RKO (cell line): ENCODE data around the gene MCM3.
A peak's percentile ranks its signal among the peaks of the same experiment; 100 is the strongest.

ENCODE experiments used
- DNase-seq: peaks from one replicate; pipeline ENCODE4 v3.0.0-alpha.2; 2016; ENCODE audit warnings: low spot score

The MCM3 gene

DNA sequence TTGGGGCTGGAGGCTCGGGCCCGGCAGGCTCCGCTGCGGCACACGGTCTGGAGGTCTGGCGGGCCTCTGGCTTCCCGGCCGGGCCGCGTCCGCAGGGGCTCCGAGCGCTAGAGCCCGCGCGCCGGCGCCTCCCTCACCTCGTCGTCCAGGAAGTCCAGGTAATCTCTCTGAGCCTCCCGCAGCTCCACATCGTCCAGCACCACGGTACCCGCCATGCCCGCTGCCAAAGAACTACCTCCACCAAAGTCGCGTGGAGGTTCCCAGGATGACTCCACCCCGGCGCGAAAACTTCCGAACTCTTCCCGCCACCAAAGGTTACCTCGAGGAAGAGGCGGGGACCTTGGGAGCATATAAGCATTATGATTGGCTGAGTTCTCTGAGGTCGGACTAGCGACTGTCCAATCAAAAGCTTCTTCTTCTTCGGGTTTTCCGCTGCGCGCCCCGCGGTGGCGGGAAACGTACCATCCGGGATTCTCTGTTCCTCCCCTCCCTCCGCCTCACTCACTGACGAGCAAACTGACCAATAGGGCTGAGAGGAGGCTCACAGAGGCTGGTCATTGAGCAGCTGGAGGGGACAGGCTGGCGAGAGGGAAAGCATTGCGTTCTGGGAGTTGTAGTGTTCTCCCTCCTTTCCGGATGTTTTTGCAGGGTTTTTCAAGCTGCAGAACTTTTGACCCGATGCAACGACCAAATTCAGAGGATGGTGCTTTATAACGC lies at the start of gene MCM3:
TSS of gene MCM3 (minus strand) at position 283 of the 717 bp plus-strand sequence. CDS start at position 215, 68 bp downstream.
- DNase-seq, result peak; percentile 100

DNA sequence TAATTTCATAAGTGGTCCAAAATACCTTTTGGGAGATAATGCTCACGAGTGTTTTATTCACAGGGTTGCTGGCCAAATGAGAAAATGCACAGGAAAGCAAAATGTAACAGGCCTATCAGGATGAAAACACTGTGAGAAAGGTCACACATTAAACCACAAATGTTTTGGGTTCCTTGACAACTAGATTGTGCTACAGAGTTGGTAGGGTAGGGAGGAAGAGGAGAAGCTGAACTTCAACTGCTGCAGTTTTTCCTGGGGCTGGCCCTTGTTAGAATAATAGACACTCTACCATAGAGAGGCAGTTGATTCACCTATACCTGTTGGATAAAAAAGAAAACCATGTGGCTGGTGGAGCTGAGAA lies 49.3 kb upstream of the MCM3 start:
- DNase-seq, result no peak

DNA sequence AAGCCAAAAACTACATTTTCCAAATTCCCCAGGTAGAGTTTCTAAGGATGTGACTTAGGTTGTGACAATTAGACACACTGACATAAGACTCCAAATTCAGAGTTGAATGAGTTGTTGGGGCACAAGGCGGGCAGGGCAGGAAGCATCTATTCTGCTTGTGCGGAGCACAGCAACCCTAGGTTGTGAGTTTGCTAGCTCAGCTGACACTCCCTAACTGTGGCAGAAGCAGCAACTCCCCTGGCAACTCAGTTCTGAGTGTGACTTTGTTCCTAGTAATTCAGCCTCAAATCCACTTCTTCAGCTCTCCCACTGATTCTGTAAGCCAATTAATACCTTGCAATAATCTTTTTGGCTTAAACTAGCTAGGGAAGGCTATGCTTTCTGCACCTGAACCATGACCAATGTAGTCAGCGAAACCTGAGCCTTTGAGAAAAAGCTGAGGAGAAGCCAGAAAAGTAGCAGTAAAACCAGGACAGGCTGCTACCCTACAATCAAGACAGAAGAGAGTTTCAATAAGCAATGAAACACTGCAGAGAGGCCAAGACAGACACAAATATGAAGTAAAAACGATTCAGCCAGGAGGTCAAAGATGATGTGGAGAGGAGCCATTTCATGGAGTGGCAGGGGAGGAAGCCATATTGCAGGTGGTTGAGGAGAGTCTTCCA lies 47.4 kb upstream of the MCM3 start:
- DNase-seq, result no peak

DNA sequence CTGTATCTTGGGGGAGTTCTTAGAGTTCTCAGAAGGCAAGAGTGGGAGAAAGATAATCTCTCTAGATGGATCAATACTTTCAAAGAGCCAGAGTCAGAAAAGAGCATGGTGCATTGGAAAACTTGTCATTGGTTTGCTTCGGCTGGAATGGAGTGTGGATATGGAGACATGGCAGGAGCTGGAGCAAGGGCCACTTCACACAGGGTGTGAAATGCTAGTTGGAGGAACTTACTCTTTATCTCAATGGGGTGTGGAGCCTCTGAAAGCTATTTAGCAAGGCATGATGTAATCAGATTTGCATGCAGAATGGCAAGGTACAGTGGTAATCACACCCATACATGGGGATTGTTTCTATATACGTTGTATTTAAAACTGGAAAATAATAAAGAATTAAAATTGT lies 45.9 kb upstream of the MCM3 start:
- no peak for DNase-seq

DNA sequence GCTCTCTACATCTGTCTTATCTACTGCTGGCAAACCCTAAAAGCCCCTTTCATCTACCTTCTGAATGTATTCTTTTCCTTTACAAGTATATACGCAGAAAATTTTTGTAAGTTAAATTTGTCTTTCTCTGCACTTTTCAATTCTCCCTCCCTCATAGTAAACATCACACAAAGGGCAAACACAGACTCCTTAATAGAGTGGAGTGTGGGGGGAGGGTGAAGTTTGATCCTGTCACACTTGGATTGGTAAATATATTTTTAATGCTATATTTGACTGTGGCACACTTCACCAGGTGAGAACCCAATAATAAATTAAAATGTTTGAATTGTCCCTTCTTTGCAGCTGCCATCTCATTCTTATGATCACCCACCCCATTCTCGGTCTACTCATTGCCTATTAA lies 44.2 kb upstream of the MCM3 start:
- no peak for DNase-seq

DNA sequence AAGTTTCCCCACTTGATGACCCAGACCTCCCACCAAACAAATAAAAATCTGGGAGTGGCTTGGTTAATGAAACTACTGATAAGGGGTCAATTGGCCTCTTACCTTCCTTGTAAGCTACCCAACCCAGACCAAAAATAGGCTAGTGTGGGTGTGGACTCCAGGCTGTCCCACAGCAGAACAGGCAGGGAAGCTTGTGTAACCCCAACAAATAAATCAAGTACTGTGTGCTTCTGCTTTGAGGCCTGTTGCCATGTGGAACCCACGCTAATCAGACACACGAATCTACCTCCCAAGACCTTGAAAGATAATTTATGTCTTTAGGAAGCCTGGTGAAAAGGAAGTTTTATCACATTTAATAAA lies 43.7 kb upstream of the MCM3 start:
- DNase-seq, result no peak

DNA sequence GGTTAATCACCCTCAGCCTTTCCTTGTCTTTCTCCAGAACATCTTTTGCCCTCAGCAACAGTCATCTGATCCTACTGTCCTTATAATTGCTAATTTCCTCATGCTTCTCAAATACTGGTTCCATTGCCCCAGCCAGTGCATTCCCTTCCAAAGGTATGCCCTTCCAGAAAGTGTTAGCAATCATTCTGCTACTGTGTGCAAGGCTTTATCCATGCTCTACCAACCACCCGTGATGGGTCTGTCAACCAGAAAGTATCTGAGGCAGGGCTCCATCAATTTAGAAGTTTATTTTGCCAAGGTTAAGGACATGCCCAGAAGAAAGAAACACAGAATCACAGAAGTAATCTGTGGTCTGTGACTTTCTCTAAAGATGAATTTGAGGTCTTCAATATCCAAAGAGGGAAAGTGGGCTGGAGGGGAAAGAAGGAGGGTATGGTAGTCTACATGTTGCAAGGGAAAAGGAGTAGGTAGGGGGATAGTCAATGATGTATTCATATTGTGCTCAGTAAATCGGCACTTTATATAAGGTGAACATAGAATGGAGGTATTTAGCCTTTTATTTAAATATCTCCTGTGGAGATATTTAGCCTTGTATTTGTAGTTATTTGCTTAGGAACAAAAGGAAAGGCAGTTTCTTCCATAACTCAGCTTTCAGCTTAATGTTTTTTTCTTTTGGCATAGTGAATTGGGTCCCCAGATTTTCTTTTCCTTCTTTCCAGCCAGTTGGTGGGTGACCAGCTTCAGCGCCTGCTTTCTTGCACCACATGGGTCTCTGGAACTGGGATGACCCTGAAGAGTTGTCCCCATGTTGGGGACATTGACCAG lies 42.2 kb upstream of the MCM3 start:
- no peak for DNase-seq

DNA sequence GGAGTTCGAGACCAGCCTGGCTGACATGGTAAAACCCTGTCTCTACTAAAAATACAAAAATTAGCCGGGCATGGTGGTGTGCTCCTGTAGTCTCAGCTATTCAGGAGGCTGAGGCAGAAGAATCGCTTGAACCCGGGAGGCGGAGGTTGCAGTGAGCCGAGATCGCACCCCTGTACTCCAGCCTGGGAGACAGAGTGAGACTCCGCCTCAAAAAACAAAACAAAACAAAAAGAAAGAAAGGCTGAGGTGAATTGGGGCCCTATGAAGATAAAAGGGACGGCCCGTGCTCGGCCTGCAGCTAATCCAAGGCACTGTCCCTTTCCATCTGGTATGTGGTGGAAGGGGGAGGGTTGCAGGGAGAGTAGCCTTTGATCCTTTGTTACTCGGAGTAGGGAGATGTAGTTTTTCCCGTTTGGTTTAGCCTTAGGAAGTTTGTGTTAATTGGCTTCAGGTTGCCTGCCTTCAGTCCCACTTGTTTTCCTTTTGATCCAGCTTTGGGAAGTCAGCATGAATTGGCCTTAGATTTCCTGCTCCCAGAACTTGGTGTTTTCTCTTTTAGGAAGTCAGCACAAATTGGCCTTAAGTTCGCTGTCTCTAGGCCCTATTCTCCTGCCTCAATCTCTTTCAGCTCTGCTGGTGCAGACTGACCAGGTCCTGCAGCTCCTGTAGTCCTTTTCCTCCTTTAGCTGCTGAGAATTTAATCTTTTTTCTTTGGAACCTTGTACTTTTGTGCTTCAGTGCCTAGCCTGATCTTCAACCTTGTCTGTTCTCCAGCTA lies 41.3 kb upstream of the MCM3 start:
- no peak for DNase-seq

DNA sequence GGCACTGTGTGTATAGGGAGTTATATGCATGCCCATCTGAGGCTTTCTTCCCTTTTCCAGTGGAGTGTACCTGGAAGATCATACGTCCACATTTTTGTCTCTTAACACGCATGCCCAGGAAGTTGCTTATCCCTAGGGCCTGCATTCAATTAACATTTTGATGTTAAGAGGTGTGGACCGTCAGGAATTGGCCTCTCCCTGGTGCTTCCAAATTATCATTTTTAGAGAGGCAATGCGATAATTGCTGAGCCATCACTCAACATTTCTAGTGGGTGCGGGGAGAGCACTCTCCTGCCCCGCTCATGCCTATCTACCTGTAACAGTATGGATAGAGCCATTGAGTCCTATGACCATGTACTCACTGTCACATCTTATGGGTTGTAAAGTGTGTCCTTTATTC lies 39.6 kb upstream of the MCM3 start:
- no peak for DNase-seq

DNA sequence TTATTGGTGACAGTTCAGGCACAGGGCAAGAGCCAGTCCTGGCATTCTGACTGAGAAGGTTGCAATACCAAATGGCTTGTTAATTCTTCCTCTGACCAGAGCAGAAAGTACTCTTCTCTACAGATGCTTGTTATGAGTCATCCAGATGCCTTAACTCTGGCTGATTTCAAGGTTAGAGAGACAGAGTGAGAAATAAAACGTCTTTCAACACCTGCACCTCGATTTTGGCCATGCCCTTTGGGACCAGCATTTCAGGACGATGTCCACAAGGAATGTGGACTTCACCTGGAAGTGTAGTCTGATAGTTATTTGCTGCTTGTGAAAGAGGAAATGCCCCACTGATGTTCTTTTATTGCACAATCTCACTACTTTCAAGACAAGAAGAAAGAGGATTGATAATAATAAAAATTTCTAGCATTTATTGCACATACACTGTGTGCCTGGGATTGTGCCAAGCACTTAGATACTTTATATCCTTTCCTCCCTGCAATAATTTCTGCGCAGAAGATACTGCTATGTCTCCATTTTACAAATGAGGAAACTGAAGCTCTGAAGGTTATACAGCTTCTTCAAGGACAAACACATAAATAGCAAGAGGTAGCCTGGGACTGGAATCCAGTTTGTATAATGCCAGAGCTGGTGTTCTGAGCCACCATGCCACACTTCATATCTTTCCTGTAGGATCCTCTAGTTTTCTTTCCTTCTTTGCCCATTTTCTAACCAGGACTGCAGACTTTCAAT lies 33.5 kb upstream of the MCM3 start:
- DNase-seq, result no peak

DNA sequence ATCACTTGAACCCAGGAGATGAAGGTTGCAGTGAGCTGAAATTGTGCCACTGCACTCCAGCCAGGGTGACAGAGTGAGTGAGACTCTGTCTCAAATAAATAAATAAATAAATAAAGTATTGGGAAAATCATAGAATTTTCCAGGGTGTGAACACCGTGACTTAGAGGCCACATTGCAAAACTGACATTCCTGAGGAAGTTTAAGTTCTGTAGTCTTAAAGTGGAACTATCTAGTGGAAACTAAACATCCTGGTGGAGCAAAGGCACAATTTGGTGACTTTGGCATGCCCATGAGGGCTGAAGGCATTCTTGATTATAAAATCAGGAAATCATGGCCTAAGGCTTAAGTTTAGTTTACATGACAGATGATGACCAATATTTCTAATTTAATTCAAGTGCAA lies 32.7 kb upstream of the MCM3 start:
- no peak for DNase-seq

DNA sequence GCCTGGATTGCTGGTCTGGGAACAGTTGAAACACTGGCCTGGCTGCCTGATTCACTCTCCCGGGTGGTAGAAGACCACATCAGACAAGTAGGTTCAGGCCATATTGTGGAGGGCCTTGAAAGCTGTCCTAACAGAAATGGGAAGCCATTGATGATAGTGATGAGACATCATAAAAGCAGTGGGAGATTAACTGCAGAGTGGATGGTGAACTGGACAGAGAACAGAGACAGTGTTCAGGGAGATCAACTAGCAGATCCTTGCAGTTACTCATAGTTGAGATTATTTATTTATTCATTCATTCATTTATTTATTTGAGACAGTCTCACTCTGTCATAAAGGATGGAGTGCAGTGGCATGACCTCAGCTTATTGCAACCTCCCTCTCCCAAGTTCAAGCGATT lies 30.2 kb upstream of the MCM3 start:
- DNase-seq, result no peak

DNA sequence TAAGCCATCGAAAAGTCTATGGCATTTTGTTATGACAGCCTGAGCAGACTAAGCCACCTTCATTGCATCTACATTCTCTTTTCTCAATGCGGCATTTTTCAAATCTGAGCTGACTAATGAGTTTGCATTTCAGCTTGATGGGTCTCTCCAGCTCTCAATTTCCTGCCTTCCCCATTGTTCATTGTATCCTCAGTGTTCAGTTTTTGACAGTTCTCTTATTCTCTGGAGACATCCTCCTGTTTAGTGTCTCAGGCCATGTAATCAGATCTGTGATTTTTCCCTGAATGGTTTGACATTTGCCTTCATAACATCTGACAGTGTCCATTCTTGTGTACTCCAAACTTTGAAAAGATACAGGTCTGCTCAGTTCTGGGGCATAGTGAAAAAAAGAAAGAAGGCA lies 27.9 kb upstream of the MCM3 start:
- DNase-seq, result no peak

DNA sequence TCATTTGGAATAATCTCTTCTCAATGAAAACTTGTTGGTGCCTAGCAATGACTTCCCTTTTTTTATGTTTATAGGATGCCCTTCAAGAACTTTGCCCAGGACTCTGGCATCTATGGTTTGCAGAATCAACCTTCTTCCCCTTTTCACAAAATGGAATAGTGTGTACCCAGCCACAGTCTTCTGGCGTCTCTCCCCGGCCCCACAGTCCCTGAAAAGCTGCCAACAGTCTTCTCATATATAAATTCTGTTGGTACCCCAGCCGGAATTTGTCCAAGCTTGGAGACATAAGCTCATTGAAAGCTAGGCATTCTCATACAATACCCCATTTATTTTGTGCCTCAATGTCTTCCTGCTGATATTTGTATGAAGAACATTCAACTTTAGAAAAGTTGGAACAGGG lies 26.4 kb upstream of the MCM3 start:
- no peak for DNase-seq

DNA sequence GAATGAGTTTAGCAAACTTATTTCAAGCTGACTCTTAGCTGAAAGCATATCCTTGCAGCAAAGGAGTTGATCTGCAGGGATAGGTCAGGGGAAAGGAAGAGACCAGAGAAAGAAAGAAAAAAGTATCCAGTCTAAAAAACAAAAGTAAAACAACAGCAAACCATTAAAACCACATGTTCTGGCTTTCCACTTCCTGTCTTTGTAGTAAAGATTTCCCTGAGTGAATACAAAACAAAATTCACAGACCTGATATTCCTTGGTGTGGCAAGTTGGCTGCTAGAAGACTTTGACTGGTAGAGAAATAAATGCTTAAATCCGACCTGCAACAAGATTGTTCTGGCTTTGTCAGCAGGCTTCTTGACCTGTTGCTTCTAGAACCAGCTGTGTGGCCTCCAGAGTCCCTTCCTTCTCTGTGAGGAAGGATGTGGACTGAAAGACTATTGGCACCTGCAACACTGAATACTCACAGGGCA lies 23.4 kb upstream of the MCM3 start:
- DNase-seq, result no peak

DNA sequence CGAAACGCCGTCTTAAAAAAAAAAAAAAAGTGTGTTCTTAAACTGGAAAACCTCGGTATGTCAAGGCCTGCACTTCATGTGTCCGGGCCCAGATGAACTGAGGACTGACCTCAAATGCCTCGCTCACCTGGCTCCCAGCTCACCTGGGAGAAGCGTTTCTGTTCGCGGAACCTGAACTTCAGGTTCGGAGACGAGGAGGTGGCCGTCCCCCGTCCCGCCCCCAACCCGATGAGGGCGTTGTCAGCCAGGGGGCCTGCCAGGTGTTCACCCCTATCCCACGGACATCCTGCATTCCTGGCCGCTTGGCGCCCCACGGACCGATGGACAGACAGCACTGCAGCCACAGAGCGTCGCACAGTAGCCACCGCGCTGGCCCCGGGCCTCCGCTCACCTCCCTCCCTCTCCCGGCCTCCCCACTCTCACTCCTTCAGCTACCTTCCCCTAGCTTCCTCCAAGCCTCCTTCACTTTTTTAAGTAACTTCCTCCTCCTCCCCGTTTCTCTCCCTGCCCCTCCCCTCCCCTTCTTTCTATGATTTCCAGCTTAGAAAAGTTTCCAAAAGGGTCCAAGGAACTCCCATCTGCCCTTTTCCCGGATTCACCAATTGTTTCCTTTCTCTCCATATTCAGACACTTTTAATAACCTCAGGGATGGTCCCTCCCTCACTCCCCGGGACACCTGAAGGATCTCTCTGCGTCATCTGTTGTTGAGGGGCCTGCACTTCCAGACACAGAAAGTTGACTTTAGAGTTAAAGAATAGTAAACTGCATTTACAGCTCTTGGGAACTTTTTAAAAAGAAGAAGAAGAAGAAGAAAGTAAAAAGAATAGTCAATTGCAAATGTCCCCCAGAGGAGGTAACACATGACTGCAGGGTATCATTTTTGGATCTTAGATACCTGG lies 22.7 kb upstream of the MCM3 start:
- no peak for DNase-seq

DNA sequence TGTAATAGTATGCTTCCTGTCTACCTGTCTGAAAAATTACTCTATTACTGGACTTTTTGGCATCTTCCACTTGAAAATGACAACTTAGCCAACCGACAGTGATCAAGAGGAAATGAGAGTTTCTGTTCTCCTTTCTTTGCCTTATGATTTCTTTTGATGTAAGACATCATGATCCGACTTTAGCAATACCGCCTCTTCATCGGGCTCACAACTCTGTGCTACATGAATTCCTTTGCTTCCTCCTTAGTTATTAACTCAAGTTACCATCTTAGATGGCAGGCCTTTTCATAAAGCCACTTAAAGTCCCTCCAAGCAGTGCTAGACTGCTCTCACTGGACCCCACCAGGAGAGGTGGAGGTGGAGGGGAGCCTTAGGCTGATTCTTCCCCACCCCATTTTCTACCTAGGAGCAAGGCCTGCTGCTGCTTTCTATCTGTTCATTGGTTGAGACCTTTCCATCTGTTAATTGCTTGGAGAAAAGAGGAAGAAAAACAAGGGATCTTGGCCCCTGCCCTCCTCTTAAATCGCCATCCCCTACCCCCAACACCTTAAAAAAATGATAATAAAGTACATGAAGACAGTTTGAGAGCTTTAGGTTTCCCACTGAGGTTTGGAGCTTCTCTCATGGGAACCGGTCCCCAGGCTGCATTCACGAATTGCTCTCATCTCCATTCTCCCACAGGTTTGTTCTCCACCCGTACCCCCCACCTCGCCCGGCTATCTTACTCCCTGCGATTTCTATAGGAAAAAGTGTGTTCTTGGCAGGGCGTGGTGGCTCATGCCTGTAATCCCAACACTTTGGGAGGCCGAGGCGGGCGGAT lies 21.6 kb upstream of the MCM3 start:
- DNase-seq, result no peak

DNA sequence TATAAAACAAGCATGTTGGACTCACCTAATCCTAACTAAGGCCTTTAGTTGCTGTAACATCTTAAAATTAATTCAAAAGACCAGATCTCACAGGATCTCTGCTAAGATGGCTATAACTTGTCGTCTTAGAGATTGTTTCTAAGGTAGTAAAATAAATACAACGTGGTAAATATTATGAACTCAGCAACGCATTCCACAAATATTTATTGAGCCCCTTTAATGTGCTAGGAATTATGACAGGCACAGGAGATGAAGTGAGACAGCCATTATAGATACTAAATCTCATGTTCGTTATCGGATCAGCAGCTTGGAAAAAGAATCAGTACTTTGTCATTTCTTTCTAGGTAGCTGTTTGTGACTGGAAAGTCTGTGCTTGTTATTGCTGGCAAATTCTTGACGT lies 20.9 kb upstream of the MCM3 start:
- no peak for DNase-seq

DNA sequence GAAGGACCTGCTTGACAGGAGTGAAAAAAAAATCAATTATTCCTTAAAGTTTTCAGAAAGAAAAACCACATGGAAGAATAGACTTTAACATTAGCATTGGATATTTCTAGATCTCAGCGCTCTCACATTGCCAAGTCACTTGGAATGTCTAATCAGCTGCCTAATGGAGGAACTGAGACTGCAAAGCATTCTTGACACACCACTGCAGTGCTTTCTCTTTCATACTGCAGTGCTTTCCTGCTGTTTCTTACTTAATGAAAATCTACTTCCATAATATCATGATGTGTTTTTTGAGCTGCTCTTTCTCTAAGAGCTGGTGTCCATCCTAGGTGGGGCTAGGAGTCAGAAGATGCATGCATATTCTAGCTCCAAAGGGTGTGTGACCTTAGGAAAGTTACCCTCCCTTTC lies 20.4 kb upstream of the MCM3 start:
- DNase-seq, result no peak

DNA sequence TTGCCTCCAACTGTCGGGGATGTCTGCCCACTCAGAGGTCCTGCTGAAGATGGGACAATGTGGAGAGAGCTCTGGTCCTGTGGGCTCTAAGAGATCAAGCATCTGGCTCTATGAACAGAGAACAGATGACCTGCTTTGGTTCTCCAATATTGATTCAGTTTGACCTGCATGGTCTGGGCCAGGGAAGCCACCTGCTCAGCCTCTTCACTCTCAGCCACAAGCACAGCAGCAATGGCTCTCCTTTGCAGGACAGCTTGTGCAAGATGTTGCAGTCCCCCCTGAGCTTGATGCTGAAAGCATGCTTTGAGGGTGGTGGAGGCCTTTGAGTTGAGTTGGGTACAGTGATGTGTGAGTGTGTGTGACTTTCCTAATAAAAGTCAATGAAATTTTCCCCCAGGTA lies 18.6 kb upstream of the MCM3 start:
- DNase-seq, result no peak
